ENCODE results near the gene PAK3. TPM values are rescaled to one million over a fixed set of nuclear protein-coding genes. Genes with fewer than 3 reads are reported as not detected.

PAK3 gene
- total and polyA plus RNA-seq, 2 of the 8 experiments (the other 6 are each of a cell fraction or from before 2014, with no cell fraction given): 0.80 to 7.2 TPM

GRCh38 chrX:111216293-111216801 lies 120.4 kb downstream of the PAK3 start:
- Histone ChIP-seq H3K9ac (replicated peaks in 1 of 4; ENCODE audit: extremely low read depth in 1 of 4, low read depth in 3 of 4, low read length in 3 of 4) (no peak overlapping the region), H2BK5ac (ENCODE audit: low read depth, low read length) (no peak overlapping the region), H2AFZ (ENCODE audit: low read length) (no peak overlapping the region), H2BK20ac (ENCODE audit: low read length) (no peak overlapping the region), H3K27me3 (replicated peaks in 1 of 4; ENCODE audit: control insufficient read depth in 3 of 4, extremely low read depth in 1 of 4, insufficient read depth in 3 of 4, low read length in 3 of 4) (no peaks in the 10 kb centered on the region), H3K36me3 (ENCODE audit: control insufficient read depth in 2 of 4, insufficient read depth in 4 of 4, low read length in 3 of 4) (no peaks in the 10 kb centered on the region), H3K4me1 (replicated peaks in 1 of 4; ENCODE audit: control insufficient read depth in 3 of 4, insufficient read depth in 4 of 4, low read length in 3 of 4) (no peaks in the 10 kb centered on the region), H4K91ac (replicated peaks; ENCODE audit: insufficient read length, low read length) (no peak overlapping the region), H3K18ac (ENCODE audit: extremely low read depth, low read length) (no peak overlapping the region), H3K56ac (replicated peaks; ENCODE audit: insufficient read length, low read depth, low read length) (no peak overlapping the region), H3K9me3 (ENCODE audit: insufficient read depth in 2 of 2, low read depth in 1 of 2, low read length in 1 of 2) (no peaks in the 10 kb centered on the region), H2BK12ac (ENCODE audit: low read depth, low read length) (no peak overlapping the region), H4K5ac (ENCODE audit: insufficient read length, low read depth, low read length) (no peak overlapping the region), H3K79me1 (ENCODE audit: low read depth, low read length) (no peaks in the 10 kb centered on the region), H2BK120ac (replicated peaks; ENCODE audit: low read depth, low read length) (no peak overlapping the region), H3K79me2 (ENCODE audit: control insufficient read depth in 1 of 2, insufficient read depth in 2 of 2, low read length in 2 of 2) (no peaks in the 10 kb centered on the region), H2AK5ac (ENCODE audit: low read depth, low read length) (no peak overlapping the region), H3K23me2 (ENCODE audit: low read depth, low read length) (no peaks in the 10 kb centered on the region; the same call in 1 of the 2 replicates), H3K4ac (replicated peaks; ENCODE audit: insufficient read length, low read depth, low read length) (no peak overlapping the region), H3K4me3 (ENCODE audit: extremely low read depth in 1 of 4, insufficient read depth in 2 of 4, low read depth in 3 of 4, low read length in 4 of 4) (no peak overlapping the region), H2BK15ac (ENCODE audit: low read length) (no peak overlapping the region), H3K23ac (ENCODE audit: insufficient read length) (no peak overlapping the region), H3K14ac (ENCODE audit: insufficient read length) (no peak overlapping the region), H3K4me2 (ENCODE audit: insufficient read depth in 1 of 2, low read depth in 2 of 2, low read length in 2 of 2) (no peak overlapping the region), H4K8ac (ENCODE audit: extremely low read depth, insufficient read depth, low read length) (no peak overlapping the region), H4K20me1 (replicated peaks in 1 of 2; ENCODE audit: control insufficient read depth in 1 of 2, insufficient read depth in 2 of 2, low read length in 2 of 2) (no peaks in the 10 kb centered on the region), H3K27ac (ENCODE audit: low read depth, low read length) (no peak overlapping the region)
- POLR2A ChIA-PET (ENCODE audit: partially characterized antibody): no interaction called here
- no peak for FAIRE-seq
- no peak for TF ChIP-seq RXRA (IDR thresholded peaks at IDR 0.05; ENCODE audit: insufficient read depth, low read depth, low read length)
- 81% methylated on average over 6 of the region's 6 CpGs; no CpG with 5 or more reads in 1 of the 2 experiments for WGBS, 2 experiments (ENCODE audit: extremely low coverage in 1 of 2, insufficient coverage in 1 of 2, insufficient read length in 1 of 2, insufficient replicate concordance in 2 of 2, low coverage in 1 of 2, low lambda C conversion rate in 2 of 2, missing lambda C conversion rate in 1 of 2)
- DNase-seq (ENCODE audit: low read depth in 1 of 2, low spot score in 2 of 2): no peak
- CTCF ChIA-PET (ENCODE audit: partially characterized antibody): interaction anchor here (0.8 kb wide), 1 partner anchor 51 kb away, joined by 3 read pairs; no protein-coding TSS in a partner anchor
